22Rv1 (cell line): ENCODE data around the gene IGSF21.

Experiments
- CTCF ChIP-seq: fragments of 450-650 bp; IDR thresholded peaks from 2 replicates; pipeline ENCODE4 v1.5.1; 2017; ENCODE audit warnings: mild to moderate bottlenecking
- ZFX ChIP-seq: fragments of 450-650 bp; IDR thresholded peaks from 2 replicates; pipeline ENCODE4 v1.6.1; 2017; ENCODE audit warnings: antibody characterized with exemption, borderline replicate concordance

- no peak for TF ChIP-seq CTCF
- TF ChIP-seq ZFX: no peak
Measured at GRCh38 chr1:18240906-18241305, 133.3 kb downstream of the IGSF21 start.
